GM18909 (cell line): ENCODE measurements around the gene ERC2.
"Not testable (repeated sequence)": the region's sequence is repeated elsewhere in the genome, so short reads cannot be mapped to it uniquely, and the experiment has no call there.

Experiments used
- ATAC-seq: cut with Tn5 transposase; IDR thresholded peaks from one replicate; pipeline ENCODE4 v1.9.1; 2021; ENCODE audit warnings: mild to moderate bottlenecking; ENCODE audit not compliant: unreplicated experiment, poor library complexity

Gene ERC2

GRCh38 chr3:56096999-56097398 lies 371.3 kb downstream of the ERC2 start:
- ATAC-seq = no peak

GRCh38 chr3:56094170-56094569 lies 374.1 kb downstream of the ERC2 start:
- no peak for ATAC-seq

GRCh38 chr3:56089739-56090138 lies 378.5 kb downstream of the ERC2 start:
- ATAC-seq = no peak

GRCh38 chr3:56087451-56088053 lies 380.7 kb downstream of the ERC2 start:
- ATAC-seq = no peak

- no peak for ATAC-seq
Observed at GRCh38 chr3:56086355-56086754, 381.9 kb downstream of the ERC2 start.

DNA sequence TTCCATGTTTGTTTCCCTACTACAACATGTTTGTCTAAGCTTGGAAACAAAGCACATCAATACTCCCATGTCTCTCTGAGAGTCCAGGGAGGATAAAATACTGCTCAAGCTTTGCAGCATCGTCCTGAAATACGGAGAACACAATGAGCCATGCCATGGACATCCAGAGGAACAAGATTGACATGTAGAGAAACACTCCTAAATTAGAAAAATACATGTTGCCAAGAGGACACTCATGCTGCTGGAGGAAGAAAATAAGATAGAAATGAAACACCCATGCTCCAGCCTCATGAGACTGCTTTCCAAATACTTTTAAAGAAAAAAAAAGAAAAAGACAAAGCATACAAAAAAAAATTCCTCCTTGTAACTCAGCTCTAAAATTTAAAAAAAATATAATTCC lies 387.0 kb downstream of the ERC2 start:
- no peak for ATAC-seq

DNA sequence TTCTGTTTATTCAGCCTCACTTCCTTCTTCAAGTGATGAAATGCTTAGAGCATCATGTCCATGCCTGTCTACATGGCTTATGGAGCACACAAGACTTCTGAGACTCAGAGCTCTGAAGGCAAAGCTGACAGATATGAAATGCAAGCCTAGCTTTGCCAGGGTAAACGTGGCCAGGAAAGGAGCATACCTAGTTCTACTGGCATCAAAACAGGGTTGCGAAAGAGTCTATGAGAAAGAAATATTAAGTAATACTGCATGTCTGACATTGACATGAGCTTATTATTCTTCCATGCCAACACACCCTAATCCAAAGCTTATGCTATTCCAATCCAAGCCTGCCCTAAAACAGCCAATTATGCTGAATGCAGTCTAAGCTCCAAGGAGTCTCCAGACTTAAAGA lies 391.5 kb downstream of the ERC2 start:
- ATAC-seq = no peak

DNA sequence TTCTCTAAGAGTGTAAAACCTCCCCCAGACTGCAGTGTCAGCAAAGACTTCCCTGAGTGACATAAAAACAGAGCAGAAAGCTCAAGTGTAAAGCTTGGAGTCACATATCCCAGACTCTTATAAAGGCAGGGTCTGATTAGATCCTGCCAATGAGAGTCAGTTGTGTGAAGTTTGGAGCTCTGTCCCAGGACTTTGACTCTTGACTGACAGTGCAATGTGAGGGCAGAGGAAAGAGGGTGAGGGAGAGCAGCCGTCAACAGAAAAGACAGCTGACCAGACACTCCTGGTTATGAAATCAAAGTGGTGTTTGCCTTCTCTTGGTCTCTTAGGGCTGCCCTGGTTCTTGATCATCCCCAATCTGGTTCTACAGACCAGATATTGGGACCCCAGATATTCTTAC lies 393.2 kb downstream of the ERC2 start:
- no peak for ATAC-seq

GRCh38 chr3:56069766-56070165 lies 398.5 kb downstream of the ERC2 start:
- ATAC-seq = no peak

DNA sequence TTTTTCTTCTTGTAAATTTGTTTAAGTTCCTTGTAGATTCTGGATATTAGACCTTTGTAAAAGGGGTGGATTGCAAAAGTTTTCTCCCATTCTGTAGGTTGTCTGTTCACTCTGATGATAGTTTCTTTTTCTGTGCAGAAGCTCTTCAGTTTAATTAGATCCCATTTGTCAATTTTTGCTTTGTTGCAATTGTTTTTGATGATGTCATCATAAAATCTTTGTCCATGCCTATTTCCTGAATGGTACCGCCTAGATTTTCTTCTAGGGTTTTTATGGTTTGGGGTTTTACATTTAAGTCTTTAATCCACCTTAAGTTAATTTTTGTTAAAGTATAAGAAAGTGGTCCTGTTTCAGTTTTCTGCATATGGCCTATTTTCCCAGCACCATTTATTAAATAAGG lies 401.9 kb downstream of the ERC2 start:
- ATAC-seq = not testable (repeated sequence)

DNA sequence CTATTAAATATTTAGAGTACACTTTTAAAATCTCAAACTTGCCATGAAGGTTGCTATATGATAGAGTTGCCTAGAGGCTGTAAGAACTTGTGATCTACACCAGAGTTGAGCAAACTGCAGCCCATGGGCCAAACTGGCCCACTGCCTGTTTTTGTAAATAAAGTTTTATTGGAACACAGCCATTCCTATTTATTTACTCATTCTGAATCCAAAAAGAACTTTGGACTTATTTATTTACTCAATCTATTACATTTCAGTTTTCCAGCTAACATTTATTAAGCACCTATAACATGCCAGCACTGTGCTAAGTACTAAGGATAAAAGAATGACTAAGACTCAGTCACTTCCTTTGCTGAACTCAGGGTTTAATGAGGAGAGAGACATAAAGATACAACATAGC lies 403.6 kb downstream of the ERC2 start:
- ATAC-seq = no peak

DNA sequence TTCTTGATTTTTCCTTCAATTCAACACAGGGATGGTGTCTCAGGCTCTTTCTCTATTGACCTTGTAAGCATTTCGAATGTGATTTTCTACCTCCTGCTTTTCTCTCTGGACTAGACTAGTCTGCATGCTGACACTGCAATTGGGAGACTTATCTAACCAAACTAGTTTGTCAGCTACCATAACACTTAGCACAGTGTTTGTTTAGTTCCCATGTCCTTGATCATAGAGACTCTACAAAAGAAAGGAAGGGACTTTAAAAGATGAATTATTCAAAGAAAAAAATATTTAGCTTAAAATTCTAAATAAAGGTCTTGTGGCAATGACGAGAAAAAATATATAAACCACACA lies 407.0 kb downstream of the ERC2 start:
- no peak for ATAC-seq

GRCh38 chr3:56060521-56061278 lies 407.6 kb downstream of the ERC2 start:
- no peak for ATAC-seq

GRCh38 chr3:56059731-56060130 lies 408.5 kb downstream of the ERC2 start:
- ATAC-seq = no peak

- no peak for ATAC-seq
Observed at GRCh38 chr3:56055951-56056350, 412.3 kb downstream of the ERC2 start.

DNA sequence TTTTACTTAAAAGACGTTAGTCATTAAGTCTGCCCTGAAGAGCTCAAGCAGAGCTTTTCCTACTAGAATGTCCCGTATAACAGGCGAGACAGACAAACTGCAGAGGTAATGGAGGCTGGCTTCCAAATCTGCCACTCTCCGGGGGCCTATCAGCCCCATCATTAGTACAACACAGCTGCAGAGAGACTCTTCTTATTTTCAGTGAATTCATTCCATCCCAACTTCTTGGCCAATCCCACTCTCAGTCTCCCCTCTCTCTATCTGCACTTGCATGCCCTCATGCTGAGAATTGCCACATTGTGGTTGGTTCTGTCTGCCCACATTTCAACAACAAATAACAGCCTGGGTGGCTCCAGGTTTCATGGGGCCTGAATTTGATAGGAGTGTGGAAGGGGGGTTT lies 412.7 kb downstream of the ERC2 start:
- ATAC-seq = no peak

DNA sequence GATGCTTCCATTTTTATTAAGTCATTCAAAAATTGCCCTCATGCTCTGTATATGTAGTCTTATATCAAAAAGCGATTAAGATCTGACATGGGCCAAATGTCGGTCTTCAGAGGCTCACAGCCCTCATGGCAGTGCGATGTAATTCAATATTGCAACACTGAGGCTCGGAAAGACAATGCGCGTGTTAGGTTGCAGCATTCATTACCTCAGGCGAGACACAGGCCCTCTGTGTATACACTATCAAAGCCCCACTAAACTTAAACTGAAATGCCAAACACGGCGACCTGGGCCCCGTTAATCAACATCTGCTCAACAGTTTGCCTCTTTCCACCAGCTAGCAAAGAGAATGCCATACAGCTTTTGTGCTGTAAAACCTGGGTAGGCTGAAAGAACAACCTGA lies 413.4 kb downstream of the ERC2 start:
- ATAC-seq = no peak

GRCh38 chr3:56053727-56054126 lies 414.5 kb downstream of the ERC2 start:
- ATAC-seq = no peak

GRCh38 chr3:56052188-56052587 lies 416.1 kb downstream of the ERC2 start:
- no peak for ATAC-seq

DNA sequence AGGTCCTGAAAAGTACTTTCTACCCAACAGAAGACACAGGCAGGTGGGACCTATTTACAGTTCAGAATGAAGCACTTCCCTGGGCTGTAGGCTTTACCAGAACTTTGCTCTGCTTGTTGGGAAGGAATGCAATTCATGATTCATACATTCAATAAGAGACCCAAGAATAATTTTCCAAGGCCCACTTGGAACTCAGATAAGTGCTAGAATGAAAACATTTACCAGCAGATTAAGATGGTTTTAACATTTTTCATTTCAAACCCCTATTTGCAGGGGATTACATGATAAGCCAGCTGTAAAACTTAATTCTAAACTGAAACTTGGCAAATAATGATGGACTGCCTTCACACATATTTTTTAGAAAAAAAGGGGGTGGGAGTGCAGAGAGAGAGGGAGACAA lies 417.2 kb downstream of the ERC2 start:
- ATAC-seq = no peak

DNA sequence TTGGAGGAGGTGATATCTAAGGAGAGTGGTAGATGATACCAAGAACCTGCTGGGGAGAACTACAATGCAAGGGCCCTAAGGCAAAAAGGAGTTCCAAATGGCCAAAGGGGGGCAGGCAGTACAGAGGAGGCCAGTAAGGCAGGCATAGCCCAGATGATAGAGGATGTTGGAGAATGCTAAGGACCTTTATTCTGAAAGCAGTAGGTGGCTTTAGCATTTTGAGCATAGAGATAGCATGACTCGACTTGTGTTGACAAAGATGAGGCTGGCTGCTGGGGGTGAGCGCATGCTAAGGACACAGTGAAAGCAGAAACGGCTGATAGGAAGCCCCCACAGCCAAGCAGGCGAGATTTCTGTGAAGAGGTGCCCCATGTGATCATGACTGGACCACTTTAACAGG lies 419.3 kb downstream of the ERC2 start:
- ATAC-seq = no peak

GRCh38 chr3:56048331-56048730 lies 419.9 kb downstream of the ERC2 start:
- ATAC-seq = no peak
